HFF-Myc (cell line): ENCODE results near the gene SLC17A9.

ENCODE experiments used
- DNase-seq: peaks from one replicate; pipeline ENCODE4 v3.0.0-alpha.2; 2011; ENCODE audit warnings: low read depth; ENCODE audit errors: extremely low read depth
- H3K4me3 ChIP-seq: replicated peaks from 2 replicates; pipeline ENCODE4 v1.5.1; 2011; ENCODE audit warnings: low read depth, mild to moderate bottlenecking, control low read depth, low read length
- CTCF ChIP-seq: IDR thresholded peaks from 2 replicates; pipeline ENCODE4 v1.5.1; 2012; ENCODE audit warnings: mild to moderate bottlenecking, low read depth, low read length, control low read depth; ENCODE audit errors: missing control alignments

Gene SLC17A9

GRCh38 chr20:62962221-62962879 is 9.8 kb downstream of the SLC17A9 start:
- H3K4me3 ChIP-seq = no peak overlapping the region
- TF ChIP-seq CTCF = no peak
- no peak for DNase-seq

GRCh38 chr20:62962891-62963613 is 10.5 kb downstream of the SLC17A9 start:
- TF ChIP-seq CTCF = no peak
- H3K4me3 ChIP-seq = no peak overlapping the region
- DNase-seq = no peak

GRCh38 chr20:62963614-62964397 is 11.3 kb downstream of the SLC17A9 start:
- DNase-seq = no peak
- TF ChIP-seq CTCF = no peak
- H3K4me3 ChIP-seq = no peak overlapping the region

DNA sequence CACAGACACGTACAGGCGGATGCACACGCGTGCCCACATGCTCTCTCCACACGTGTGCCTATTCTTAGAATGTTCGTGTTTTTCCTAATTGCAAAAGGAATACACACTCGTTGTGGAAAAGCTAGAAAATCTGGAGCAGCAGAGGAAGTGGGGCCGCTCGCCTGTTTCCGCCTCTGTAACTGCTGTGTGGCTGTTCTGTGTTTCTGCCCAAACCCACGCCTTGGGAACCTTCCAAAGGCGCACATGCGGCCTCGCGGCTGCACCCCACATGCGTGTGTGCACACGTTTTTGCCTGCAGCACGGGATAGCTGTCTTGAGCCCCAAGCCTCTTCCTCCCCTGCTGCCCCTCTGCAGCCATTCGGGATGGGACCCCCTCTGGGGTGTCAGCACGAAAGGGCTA is 12.2 kb downstream of the SLC17A9 start:
- no peak for DNase-seq
- TF ChIP-seq CTCF = no peak
- H3K4me3 ChIP-seq = no peak overlapping the region

DNA sequence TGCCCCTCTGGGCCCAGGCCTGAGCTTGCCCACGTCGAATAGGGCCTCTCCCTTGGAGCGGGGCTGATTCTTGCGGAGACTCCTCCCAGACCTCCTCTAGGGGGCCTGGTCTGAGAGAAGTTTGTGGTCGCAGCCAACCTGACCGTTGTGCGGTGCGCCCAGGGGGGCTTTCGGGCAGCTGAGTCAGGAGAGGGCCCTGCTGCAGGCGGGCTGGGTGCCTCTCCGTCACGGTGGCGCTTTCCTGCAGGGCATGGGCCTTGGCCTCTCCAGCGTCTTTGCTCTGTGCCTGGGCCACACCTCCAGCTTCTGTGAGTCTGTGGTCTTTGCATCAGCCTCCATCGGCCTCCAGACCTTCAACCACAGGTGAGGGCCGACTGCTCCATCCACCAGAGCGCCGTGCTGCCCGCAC is 12.9 kb downstream of the SLC17A9 start:
- no peak overlapping the region for H3K4me3 ChIP-seq
- TF ChIP-seq CTCF = no peak
- DNase-seq = no peak

DNA sequence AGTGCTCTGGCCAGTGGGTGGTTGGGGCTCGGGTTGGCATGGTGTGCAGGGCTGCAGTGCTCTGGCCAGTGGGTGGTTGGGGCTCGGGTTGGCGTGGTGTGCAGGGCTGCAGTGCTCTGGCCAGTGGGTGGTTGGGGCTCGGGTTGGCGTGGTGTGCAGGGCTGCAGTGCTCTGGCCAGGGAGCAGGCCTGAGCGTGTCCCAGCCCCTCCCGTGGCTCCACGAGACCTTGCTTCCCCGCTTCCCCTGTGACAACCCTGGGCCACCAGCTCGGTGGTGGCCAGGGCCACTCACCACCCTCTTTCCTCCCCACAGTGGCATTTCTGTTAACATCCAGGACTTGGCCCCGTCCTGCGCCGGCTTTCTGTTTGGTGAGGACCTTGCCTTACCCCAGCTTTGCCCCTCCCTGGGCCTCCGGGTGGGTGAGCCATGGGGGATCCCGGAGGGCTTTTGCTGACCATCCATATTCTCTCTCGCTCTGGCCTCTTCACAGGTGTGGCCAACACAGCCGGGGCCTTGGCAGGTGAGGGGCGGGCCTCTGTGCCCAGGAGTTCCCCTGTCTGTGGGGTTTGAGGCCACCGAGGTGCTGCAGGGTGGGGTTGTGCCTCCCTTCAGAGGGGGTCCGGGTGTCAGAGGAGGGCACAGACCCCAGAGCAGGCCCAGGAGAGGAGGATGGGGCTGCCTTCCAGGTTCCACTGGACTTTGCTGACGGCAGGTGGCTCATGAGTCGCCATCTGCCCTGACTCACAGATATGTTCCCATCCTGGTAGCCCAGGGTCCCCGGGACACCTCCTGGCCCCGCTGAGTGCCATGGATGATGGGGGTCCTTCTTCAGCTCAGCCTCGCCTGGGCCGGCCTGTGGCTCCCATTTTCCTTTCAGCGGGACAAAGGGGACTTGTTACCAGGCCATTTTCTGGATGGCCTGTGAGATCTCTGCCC is 14.0 kb downstream of the SLC17A9 start:
- no peak overlapping the region for H3K4me3 ChIP-seq
- no peak for DNase-seq
- TF ChIP-seq CTCF = no peak
